Astrocyte of the cerebellum (primary cell): ENCODE measurements around the gene OCA2.

ENCODE experiments used
- DNase-seq: peaks from one replicate; pipeline ENCODE4 v3.0.0-alpha.2; 2011; ENCODE audit warnings: low read depth
- H3K4me3 ChIP-seq: 2 replicates; pipeline ENCODE4 v1.5.1; 2011; ENCODE audit warnings: mild to moderate bottlenecking, low read depth, low read length, moderate library complexity
- CTCF ChIP-seq: IDR thresholded peaks from 2 replicates; pipeline ENCODE4 v1.5.1; 2012; ENCODE audit warnings: low read length, low read depth, moderate library complexity, mild to moderate bottlenecking; ENCODE audit errors: missing control alignments
- in situ Hi-C: cut with HindIII; loops from 2 replicates; pipeline ENCODE4 v1.10.0; 2017; ENCODE audit warnings: low sequenced_read_pairs

Gene OCA2

GRCh38 chr15:28026764-28027713 is 72.1 kb downstream of the OCA2 start:
- no peak for TF ChIP-seq CTCF
- no peak for DNase-seq
- H3K4me3 ChIP-seq, result no peak overlapping the region
- in situ Hi-C loops, result no loop called here

- H3K4me3 ChIP-seq, result no peak overlapping the region
- no peak for DNase-seq
- TF ChIP-seq CTCF, result no peak
- in situ Hi-C loops, result no loop called here
Observed at GRCh38 chr15:28026221-28026620, 72.9 kb downstream of the OCA2 start.

- no peak overlapping the region for H3K4me3 ChIP-seq
- no peak for TF ChIP-seq CTCF
- no peak for DNase-seq
- in situ Hi-C loops, result no loop called here
Observed at GRCh38 chr15:28025413-28025812, 73.7 kb downstream of the OCA2 start.

GRCh38 chr15:28024889-28025250 is 74.2 kb downstream of the OCA2 start:
- no peak for TF ChIP-seq CTCF
- no peak for DNase-seq
- in situ Hi-C loops, result no loop called here
- no peak overlapping the region for H3K4me3 ChIP-seq

GRCh38 chr15:28023933-28024888 is 74.9 kb downstream of the OCA2 start:
- in situ Hi-C loops, result no loop called here
- no peak for TF ChIP-seq CTCF
- no peak for DNase-seq
- H3K4me3 ChIP-seq, result no peak overlapping the region

- H3K4me3 ChIP-seq, result no peak overlapping the region
- in situ Hi-C loops, result no loop called here
- TF ChIP-seq CTCF, result no peak
- no peak for DNase-seq
Observed at GRCh38 chr15:28023422-28023821, 75.7 kb downstream of the OCA2 start.
